ENCODE data around the gene MAP3K13. TPM values are rescaled to one million over a fixed set of nuclear protein-coding genes. Genes with fewer than 3 reads are reported as not detected.

MAP3K13 gene
- total RNA-seq, 1 donor from 2014 or later: 21.6 TPM

GRCh38 chr3:185508335-185508991, 145.5 kb downstream of the MAP3K13 start:
- peaks cover 2% of the 10 kb centered on the region for H3K9me3 Mint-ChIP-seq (ENCODE audit: unreplicated experiment)
- H3K27me3 Mint-ChIP-seq (ENCODE audit: low read depth, unreplicated experiment): peaks cover 7% of the 10 kb centered on the region
- FAIRE-seq (no peak), DNase-seq (ENCODE audit: low read depth) (no peak)
- Histone ChIP-seq H3K4me3 (ENCODE audit: insufficient read depth, low read depth, low read length) (no peak overlapping the region), H3K36me3 (ENCODE audit: insufficient read depth, low read length) (no peaks in the 10 kb centered on the region), H2AFZ (ENCODE audit: low read depth, low read length) (no peak overlapping the region), H3K4me2 (ENCODE audit: low read length) (no peak overlapping the region), H4K20me1 (ENCODE audit: insufficient read depth, low read length) (no peaks in the 10 kb centered on the region), H3K27ac (ENCODE audit: low read depth, low read length) (no peak overlapping the region), H3K9ac (ENCODE audit: low read length) (no peak overlapping the region), H3K9me3 (ENCODE audit: insufficient read depth, low read depth, low read length) (no peaks in the 10 kb centered on the region), H3K4me1 (ENCODE audit: insufficient read depth, low read length) (no peaks in the 10 kb centered on the region), H3K27me3 (ENCODE audit: insufficient read depth, low read length) (no peaks in the 10 kb centered on the region), H3K79me2 (ENCODE audit: insufficient read depth, low read length) (no peaks in the 10 kb centered on the region)
- no peaks in the 10 kb centered on the region for H3K36me3 Mint-ChIP-seq (ENCODE audit: low read depth, unreplicated experiment)
- no peak overlapping the region for H3K4me3 Mint-ChIP-seq (ENCODE audit: unreplicated experiment)
- H3K4me1 Mint-ChIP-seq (ENCODE audit: low read depth, unreplicated experiment): no peaks in the 10 kb centered on the region
- no peak overlapping the region for H3K27ac Mint-ChIP-seq (ENCODE audit: unreplicated experiment)
- TF ChIP-seq, protein P1, sequence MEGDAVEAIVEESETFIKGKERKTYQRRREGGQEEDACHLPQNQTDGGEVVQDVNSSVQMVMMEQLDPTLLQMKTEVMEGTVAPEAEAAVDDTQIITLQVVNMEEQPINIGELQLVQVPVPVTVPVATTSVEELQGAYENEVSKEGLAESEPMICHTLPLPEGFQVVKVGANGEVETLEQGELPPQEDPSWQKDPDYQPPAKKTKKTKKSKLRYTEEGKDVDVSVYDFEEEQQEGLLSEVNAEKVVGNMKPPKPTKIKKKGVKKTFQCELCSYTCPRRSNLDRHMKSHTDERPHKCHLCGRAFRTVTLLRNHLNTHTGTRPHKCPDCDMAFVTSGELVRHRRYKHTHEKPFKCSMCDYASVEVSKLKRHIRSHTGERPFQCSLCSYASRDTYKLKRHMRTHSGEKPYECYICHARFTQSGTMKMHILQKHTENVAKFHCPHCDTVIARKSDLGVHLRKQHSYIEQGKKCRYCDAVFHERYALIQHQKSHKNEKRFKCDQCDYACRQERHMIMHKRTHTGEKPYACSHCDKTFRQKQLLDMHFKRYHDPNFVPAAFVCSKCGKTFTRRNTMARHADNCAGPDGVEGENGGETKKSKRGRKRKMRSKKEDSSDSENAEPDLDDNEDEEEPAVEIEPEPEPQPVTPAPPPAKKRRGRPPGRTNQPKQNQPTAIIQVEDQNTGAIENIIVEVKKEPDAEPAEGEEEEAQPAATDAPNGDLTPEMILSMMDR (IDR thresholded peaks at IDR 0.05; ENCODE audit: insufficient read depth, low read depth, low read length): no peak
- TF ChIP-seq EZH2 (IDR thresholded peaks at IDR 0.05; ENCODE audit: insufficient read depth, low read length): no peak

DNA sequence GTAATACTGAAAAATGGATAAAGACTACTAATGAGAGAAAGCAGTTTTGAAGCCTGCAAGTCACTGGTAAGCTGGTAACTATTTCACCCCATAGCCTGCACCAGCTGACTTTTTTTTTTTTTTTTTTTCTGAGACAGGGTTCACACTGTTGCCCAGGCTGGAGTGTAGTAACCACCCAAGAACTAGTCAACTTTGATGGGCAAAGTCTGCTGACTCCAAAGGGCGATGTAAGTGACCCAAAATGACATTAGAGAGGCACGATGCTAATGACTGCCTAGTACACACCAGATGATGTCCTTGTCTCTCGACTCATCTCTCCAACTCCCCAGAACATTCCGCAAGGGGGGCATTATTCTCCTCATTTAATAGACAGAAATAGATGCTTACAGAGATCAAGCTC, 148.8 kb downstream of the MAP3K13 start:
- Mint-ChIP-seq H3K36me3 (ENCODE audit: low read depth, unreplicated experiment) (peaks cover 2% of the 10 kb centered on the region), H3K27me3 (ENCODE audit: low read depth, unreplicated experiment) (peaks cover 14% of the 10 kb centered on the region), H3K9me3 (ENCODE audit: unreplicated experiment) (no peaks in the 10 kb centered on the region), H3K27ac (ENCODE audit: unreplicated experiment) (no peak overlapping the region), H3K4me3 (ENCODE audit: unreplicated experiment) (no peak overlapping the region), H3K4me1 (ENCODE audit: low read depth, unreplicated experiment) (no peaks in the 10 kb centered on the region)
- TF ChIP-seq, protein P1 (IDR thresholded peaks at IDR 0.05; ENCODE audit: insufficient read depth, low read depth, low read length): no peak
- TF ChIP-seq EZH2 (IDR thresholded peaks at IDR 0.05; ENCODE audit: insufficient read depth, low read length): no peak
- Histone ChIP-seq H3K27me3 (ENCODE audit: insufficient read depth, low read length) (no peaks in the 10 kb centered on the region), H4K20me1 (ENCODE audit: insufficient read depth, low read length) (no peaks in the 10 kb centered on the region), H3K27ac (ENCODE audit: low read depth, low read length) (no peak overlapping the region), H3K4me3 (ENCODE audit: insufficient read depth, low read depth, low read length) (no peak overlapping the region), H3K36me3 (ENCODE audit: insufficient read depth, low read length) (no peaks in the 10 kb centered on the region), H3K9ac (ENCODE audit: low read length) (no peak overlapping the region), H3K9me3 (ENCODE audit: insufficient read depth, low read depth, low read length) (no peaks in the 10 kb centered on the region), H3K79me2 (ENCODE audit: insufficient read depth, low read length) (no peaks in the 10 kb centered on the region), H3K4me2 (ENCODE audit: low read length) (no peak overlapping the region), H3K4me1 (ENCODE audit: insufficient read depth, low read length) (no peaks in the 10 kb centered on the region), H2AFZ (ENCODE audit: low read depth, low read length) (no peak overlapping the region)
- DNase-seq (ENCODE audit: low read depth): no peak
- no peak for FAIRE-seq

- H2AFZ ChIP-seq (ENCODE audit: low read depth, low read length): no peak overlapping the region
- H3K27me3 Mint-ChIP-seq (ENCODE audit: low read depth, unreplicated experiment): peaks cover 9% of the 10 kb centered on the region
- no peak for FAIRE-seq
Observed at GRCh38 chr3:185517387-185518130, 154.6 kb downstream of the MAP3K13 start.

More at GRCh38 chr3:185517387-185518130, 154.6 kb downstream of the MAP3K13 start:
- no peak for TF ChIP-seq EZH2 (IDR thresholded peaks at IDR 0.05; ENCODE audit: insufficient read depth, low read length)
- TF ChIP-seq, protein P1 (IDR thresholded peaks at IDR 0.05; ENCODE audit: insufficient read depth, low read depth, low read length): no peak
- no peaks in the 10 kb centered on the region for H3K9me3 ChIP-seq (ENCODE audit: insufficient read depth, low read depth, low read length)
- no peak for DNase-seq (ENCODE audit: low read depth)
- H3K27ac Mint-ChIP-seq (ENCODE audit: unreplicated experiment): no peak overlapping the region
- no peaks in the 10 kb centered on the region for H3K4me1 ChIP-seq (ENCODE audit: insufficient read depth, low read length)
- no peaks in the 10 kb centered on the region for H3K79me2 ChIP-seq (ENCODE audit: insufficient read depth, low read length)
- H3K36me3 ChIP-seq (ENCODE audit: insufficient read depth, low read length): no peaks in the 10 kb centered on the region
- H3K4me3 Mint-ChIP-seq (ENCODE audit: unreplicated experiment): no peak overlapping the region
- no peak overlapping the region for H3K27ac ChIP-seq (ENCODE audit: low read depth, low read length)
- H3K9me3 Mint-ChIP-seq (ENCODE audit: unreplicated experiment): no peaks in the 10 kb centered on the region
- peaks cover 7% of the 10 kb centered on the region for H3K27me3 ChIP-seq (ENCODE audit: insufficient read depth, low read length)
- H3K9ac ChIP-seq (ENCODE audit: low read length): no peak overlapping the region
- no peaks in the 10 kb centered on the region for H4K20me1 ChIP-seq (ENCODE audit: insufficient read depth, low read length)
- peaks cover 2% of the 10 kb centered on the region for H3K36me3 Mint-ChIP-seq (ENCODE audit: low read depth, unreplicated experiment)
- no peak overlapping the region for H3K4me3 ChIP-seq (ENCODE audit: insufficient read depth, low read depth, low read length)
- H3K4me2 ChIP-seq (ENCODE audit: low read length): no peak overlapping the region
- no peaks in the 10 kb centered on the region for H3K4me1 Mint-ChIP-seq (ENCODE audit: low read depth, unreplicated experiment)

Data from astrocyte (in vitro differentiated cells and primary cell).